Activated T-helper 9 cell treated with anti-CD3 and anti-CD28 coated beads, Interleukin-2, amount 50 U/mL, for 16 hours (primary cell): Measurements from ENCODE around the gene DNAH12.
"Not testable (repeated sequence)": the region's sequence is repeated elsewhere in the genome, so short reads cannot be mapped to it uniquely, and the experiment has no call there.

Source experiments
- DNase-seq: peaks from one replicate; pipeline ENCODE4 v3.0.0-alpha.2; 2020; ENCODE audit warnings: low read depth

Gene DNAH12

DNA sequence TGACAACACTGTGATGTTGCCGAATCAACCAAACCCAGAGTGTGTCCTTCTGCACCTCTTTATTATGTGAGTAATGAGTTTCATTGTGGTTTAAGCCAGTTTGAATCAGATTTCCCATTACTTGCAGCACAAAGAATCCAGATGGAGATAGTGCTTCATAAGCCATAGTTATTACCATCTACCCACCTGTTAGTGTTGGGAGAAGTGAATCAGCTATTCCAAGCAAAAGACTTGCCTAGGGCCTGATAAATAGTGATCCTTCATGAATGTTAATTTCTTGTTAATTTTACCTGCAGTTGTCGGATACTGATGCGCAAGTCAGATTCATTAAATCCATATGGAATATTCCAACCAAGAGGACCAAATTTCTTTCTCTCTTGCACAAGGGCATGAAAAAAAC lies 229.9 kb downstream of the DNAH12 start:
- DNase-seq: no peak

DNA sequence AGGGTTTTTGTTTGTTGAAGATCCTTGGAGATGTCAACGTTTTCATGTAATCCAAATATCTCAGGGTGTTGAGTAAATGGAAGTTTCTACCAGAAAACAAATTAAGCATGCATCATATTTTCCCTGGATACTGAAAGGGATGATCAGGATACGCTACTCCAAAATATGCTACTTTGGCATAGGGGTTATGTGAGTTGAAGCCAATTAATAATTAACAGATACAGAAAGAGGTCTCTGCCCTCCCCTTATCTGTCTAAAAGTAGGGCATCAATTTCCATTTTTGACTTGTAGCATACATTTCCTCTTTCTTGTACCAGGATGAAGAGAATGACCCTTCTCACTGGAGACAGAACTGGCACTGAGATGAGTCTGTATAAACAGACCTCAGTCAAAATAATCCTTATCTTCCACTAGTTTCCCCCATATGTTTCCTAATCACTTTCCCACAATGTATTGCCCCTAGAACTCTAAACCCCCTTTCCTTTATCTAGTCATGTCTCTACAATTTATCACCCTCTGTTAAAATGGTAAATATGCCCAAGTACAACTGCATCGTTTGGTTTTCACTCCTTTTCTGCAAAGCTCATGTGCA lies 234.3 kb downstream of the DNAH12 start:
- no peak for DNase-seq

GRCh38 chr3:57303520-57303919 lies 240.6 kb downstream of the DNAH12 start:
- not testable (repeated sequence) for DNase-seq

DNA sequence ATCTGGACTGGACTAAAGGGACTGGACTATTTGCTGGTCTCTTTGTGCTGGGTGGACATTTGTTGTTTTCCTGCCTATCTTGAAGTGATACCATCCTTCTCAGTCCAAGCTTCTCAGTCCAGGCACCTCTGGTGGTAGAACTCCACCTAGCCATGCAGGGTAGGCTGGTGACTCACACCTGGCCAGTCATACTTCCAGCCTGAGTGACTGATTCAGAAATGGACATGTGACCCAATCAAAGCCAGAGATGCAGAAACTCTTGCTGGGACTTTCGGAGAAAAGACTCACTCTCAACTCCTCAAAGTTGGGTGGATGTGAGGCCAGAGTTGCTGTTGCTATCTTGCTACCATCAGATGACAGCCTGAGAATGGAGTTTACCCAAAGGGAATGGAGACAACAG lies 246.1 kb downstream of the DNAH12 start:
- DNase-seq: no peak

- DNase-seq: no peak
Observed at GRCh38 chr3:57292897-57293526, 251.1 kb downstream of the DNAH12 start.

- DNase-seq: no peak
Observed at GRCh38 chr3:57292159-57292896, 251.8 kb downstream of the DNAH12 start, which contains the start of gene ASB14. ASB14 (minus strand) TSS chr3:57292685; CDS start chr3:57292033, 652 bp downstream.

- DNase-seq: no peak
Observed at GRCh38 chr3:57288403-57288802, 255.7 kb downstream of the DNAH12 start.

- DNase-seq: no peak
Observed at GRCh38 chr3:57287205-57287604, 256.9 kb downstream of the DNAH12 start.

DNA sequence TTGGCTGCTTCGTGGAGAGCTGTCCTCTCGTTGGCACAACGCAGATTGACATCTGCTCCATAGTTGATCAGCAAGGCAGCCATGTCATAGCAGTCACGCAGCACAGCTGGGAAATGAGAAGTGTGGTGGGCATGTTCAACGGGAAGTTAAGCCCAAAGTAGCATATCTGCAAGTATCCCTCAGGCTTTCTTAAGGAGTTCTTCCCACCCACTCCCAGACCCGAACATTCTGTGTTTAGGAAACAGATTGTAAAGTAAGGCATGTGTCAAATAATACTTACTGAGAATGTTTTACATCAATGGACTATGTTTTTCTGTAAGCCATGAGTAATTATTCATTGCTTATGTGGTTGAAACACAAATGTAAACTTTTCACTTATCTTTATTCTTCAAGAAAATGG lies 260.8 kb downstream of the DNAH12 start:
- DNase-seq: no peak

GRCh38 chr3:57281715-57282114 lies 262.4 kb downstream of the DNAH12 start:
- DNase-seq: no peak

DNA sequence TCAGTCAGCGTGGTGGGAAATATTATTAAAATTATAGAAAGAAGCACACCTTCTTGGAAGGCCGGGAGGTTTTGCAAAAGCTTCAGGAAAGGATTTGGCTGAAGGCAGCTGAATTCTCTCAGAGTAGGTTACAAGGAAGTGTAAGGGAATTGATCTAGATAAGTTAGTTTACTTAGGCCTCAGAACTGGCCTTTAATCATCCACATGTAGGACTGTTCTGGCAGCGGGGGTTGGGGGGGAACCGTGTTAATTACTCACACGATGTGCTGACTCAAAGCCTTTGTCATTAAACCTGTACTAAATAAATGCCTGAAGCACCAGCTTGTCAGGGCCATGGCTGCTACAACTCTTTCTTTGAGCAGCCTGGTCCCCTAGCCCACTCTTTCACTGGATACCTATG lies 264.5 kb downstream of the DNAH12 start:
- DNase-seq: no peak

- no peak for DNase-seq
Observed at GRCh38 chr3:57278237-57278636, 265.9 kb downstream of the DNAH12 start.

- no peak for DNase-seq
Observed at GRCh38 chr3:57275393-57275792, 268.8 kb downstream of the DNAH12 start.

- no peak for DNase-seq
Observed at GRCh38 chr3:57274845-57275244, 269.3 kb downstream of the DNAH12 start.

DNA sequence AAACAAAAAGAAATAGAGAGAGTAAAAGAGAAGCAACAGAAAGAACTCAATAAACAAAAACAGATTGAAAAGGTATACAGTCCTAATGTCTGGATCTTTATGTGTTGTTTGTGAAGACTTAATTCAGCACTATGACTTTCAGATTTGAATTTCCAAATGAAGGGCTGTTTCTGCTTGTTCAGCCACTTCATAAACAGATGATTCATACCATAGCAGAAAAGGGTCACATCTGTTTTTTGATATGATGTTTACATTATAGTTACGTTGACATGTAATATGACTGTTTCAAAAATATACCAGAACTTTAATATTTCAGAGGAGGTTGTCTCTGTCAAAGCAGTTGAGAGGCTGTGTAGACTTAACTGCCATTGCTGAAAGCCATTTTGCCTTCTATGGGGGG lies 275.7 kb downstream of the DNAH12 start:
- DNase-seq: no peak

DNA sequence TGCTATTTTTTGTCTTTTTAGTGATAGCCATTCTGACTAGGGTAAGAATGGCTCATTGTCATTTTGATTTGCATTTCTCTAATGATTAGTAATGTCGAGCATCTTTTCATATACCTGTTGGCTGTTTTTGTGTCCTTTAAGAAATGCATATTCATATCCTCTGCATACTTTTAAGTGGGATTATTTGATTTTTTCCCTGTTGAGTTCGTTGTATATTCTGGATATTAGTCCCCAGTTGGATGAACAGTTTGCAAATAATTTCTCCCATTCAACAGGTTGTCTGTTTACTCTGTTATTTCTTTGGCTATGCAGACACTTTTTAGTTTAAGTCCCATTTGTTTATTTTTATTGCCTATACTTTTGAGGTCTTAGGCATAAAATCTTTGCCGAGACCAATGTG lies 282.2 kb downstream of the DNAH12 start:
- no peak for DNase-seq

GRCh38 chr3:57261119-57261518 lies 283.0 kb downstream of the DNAH12 start:
- DNase-seq: no peak

- DNase-seq: no peak
Observed at GRCh38 chr3:57257678-57258077, 286.5 kb downstream of the DNAH12 start.

DNA sequence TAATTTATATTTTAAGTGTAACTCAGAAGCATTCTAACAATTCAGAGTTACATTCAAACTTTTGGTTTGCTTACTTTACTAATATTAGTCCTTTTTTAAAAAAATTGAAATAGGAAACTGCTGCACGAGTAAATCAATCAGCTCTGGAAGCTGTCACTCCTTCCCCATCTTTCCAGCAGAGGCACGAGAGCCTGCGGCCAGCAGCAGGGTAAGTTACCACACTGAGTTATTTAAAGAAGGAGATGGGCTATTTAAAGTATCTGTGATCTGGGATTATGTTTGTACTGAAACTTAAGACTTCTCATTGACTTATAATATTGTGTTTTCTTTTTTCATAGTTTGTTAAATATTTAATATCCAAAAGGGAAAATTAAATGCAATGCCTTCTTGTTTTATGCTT lies 287.3 kb downstream of the DNAH12 start:
- no peak for DNase-seq

- no peak for DNase-seq
Observed at GRCh38 chr3:57252404-57252803, 291.7 kb downstream of the DNAH12 start.

- no peak for DNase-seq
Observed at GRCh38 chr3:57244946-57245345, 299.2 kb downstream of the DNAH12 start.
